Activated CD8-positive, alpha-beta memory T cell treated with anti-CD3 and anti-CD28 coated beads for 24 hours (primary cell): ENCODE measurements around the gene FOXB2.
"Not testable (repeated sequence)": the region's sequence is repeated elsewhere in the genome, so short reads cannot be mapped to it uniquely, and the experiment has no call there.

Experiments used
- DNase-seq: peaks from one replicate; pipeline ENCODE4 v3.0.0-alpha.2; 2020

Gene FOXB2

DNA sequence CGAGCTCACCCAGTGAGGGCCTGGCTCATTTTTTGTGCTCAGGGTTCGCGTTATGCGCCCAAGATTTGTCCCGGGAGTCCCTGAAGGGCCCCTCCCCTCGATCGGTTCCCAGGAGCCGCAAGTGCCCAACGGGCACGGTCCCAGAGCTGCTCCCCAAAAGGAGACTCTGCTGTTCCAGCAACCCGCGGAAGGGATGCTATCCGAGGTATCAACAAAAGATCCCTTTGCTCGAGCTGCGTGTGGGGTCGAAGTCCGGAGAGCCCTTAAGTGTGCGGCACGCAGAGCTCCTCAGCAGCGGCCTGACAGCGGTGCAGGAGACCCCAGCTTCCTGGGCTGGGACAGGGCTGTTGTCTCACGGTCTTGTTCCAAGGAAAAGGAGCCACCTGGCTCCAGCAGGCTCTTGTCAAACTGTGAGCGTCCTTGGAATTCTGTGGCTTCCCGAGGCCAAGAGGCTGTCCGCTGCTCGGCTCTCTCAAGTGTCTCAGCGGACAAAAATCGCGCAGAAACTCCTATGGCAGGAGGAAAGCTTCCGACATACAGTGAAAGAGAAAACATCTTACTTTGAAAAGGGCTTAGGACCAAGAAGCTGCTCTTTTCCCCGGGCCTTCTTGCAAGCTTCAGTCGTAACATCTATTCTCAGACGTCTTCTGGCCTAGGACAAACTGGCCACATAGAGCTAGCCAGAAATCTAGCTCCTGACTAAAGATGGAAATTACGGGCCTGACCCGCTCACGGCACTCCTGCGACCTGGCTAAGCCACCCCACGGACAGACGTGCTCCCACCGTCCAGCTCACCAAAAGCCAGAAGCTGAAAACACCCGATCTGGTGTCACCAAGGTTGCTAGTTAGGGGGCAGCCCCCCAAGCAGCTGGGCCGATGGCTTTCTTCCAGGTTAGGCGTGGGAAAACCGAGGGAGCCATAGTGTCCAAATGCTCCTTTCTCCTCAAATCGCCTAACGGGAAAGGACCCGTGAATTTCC, 2.6 kb upstream of the FOXB2 start:
- DNase-seq: no peak

- DNase-seq: no peak
Measured at GRCh38 chr9:77017505-77017894, 2.0 kb upstream of the FOXB2 start.

DNA sequence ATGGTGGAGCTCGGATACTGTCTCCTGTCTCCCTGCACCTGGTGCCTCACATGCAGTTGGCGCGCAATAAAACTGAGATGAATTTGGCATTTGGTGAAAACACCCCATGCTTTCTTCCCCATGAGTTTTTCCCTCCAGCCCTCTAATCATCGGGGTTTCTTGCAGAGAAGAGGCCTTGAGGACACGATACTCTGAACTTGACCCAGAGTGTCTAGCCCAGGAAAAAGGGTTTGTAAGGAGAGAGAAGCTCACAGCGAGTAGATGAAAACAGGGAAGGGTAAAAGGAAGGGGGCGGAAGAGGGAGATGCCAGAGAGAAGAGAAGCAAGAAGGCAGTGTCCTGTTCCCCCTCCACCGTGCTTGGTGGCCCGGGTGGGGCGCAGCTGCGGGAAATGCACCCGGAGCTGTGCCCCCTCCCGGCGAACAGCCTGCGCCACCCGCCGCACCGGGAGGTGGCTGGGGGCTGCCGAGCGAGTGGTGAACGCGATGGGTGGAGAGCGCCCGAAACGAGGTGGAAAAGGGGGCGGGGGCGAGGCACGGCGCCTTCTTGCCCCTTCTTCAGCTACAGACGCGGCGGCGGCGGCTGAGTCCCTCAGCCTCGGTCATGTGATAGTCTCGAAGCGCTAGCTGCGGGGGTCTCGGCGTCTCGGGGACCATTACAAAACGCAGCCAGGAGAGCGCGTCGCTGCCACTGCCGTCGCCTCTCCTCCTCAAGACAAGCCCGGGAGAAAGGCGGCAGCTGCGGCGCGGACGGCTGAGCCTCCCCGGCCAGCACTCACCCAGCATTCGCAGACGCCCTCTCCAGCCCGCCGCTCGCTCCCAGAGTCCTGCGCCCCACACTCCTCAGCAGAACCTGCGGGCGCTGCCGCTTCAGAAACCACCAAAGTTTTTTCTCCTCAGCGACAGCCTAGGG, 1.1 kb upstream of the FOXB2 start:
- no peak for DNase-seq

- no peak for DNase-seq
Measured at GRCh38 chr9:77018969-77019235, 553 bp upstream of the FOXB2 start.

DNA sequence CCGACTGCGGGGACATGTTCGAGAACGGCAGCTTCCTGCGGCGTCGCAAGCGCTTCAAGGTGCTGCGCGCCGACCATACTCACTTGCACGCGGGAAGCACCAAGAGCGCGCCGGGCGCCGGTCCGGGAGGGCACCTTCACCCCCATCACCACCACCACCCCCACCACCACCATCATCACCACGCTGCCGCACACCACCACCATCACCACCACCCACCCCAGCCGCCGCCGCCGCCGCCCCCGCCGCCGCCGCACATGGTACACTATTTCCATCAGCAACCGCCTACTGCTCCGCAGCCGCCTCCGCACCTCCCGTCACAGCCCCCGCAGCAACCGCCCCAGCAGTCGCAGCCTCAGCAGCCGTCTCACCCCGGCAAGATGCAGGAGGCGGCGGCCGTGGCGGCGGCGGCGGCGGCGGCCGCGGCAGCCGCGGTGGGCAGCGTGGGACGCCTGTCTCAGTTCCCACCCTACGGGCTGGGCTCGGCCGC, 514 bp downstream of the FOXB2 start:
- DNase-seq: no peak

DNA sequence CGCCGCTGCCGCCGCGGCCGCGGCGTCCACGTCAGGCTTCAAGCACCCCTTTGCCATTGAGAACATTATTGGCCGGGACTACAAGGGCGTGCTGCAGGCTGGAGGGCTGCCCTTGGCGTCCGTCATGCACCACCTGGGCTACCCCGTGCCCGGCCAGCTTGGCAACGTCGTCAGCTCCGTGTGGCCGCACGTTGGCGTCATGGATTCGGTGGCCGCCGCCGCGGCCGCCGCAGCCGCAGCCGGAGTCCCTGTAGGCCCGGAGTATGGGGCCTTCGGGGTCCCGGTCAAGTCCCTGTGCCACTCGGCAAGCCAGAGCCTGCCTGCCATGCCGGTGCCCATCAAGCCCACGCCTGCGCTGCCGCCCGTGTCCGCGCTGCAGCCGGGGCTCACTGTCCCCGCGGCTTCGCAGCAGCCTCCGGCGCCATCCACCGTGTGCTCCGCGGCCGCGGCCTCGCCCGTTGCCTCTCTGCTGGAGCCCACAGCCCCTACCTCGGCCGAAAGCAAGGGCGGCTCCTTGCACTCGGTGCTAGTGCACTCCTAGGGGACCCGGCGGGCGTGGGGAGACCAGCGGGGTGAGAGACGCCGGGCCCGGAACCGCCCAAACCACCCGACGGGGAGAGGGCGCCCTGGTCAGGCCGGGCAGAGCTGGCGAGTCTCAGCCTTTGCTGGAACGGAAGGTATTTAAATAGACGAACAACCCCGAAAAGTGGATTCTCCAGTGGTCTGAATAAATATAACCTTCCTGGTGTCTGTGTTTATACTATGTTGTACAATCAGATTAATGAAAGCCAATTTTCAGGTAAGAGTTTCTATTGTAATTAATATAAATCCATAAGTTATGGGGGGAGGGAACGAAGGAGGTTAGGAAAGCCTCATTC, 1.2 kb downstream of the FOXB2 start:
- no peak for DNase-seq

GRCh38 chr9:77021291-77021894, 1.9 kb downstream of the FOXB2 start:
- no peak for DNase-seq

DNA sequence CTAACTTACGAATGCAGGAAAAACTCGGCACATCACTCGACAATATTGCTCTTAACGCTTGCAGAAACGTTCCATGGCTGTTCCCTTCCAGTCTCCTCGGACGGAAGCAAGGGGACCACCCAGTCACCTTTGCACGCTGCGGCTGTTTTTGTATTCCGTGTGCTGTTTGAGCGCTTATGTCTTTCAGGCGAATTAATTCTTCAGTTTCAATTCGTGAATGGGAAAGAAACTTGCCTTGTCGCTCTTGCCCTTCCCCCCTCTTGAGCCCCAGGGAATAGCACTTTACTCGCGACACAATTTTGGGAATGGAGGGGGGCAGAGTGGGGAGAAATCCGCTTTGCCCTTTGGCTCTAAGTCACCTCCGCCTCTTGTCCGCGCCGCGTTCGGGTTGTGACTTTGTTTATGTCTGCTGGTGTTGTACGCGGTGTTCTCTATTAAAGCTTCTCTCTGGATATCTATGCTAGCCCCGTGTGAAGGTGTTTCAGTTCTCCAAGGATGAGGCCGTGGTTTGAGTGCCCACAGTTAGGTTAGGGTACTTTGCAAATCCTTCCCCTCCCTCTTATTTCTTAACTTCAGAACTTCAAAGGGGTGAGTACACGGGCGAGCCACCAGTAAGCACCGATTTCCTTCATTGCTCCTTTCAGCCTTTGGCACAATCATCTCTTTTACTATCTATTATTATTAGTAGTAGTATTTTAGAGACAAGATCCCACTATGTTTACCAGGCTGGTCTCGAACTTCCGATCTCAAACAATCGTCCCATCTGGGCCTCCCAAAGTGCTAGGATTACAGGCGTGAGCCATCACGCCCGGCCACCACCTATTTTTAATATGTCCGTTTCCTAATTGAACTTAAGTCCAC, 2.7 kb downstream of the FOXB2 start:
- DNase-seq: no peak

DNA sequence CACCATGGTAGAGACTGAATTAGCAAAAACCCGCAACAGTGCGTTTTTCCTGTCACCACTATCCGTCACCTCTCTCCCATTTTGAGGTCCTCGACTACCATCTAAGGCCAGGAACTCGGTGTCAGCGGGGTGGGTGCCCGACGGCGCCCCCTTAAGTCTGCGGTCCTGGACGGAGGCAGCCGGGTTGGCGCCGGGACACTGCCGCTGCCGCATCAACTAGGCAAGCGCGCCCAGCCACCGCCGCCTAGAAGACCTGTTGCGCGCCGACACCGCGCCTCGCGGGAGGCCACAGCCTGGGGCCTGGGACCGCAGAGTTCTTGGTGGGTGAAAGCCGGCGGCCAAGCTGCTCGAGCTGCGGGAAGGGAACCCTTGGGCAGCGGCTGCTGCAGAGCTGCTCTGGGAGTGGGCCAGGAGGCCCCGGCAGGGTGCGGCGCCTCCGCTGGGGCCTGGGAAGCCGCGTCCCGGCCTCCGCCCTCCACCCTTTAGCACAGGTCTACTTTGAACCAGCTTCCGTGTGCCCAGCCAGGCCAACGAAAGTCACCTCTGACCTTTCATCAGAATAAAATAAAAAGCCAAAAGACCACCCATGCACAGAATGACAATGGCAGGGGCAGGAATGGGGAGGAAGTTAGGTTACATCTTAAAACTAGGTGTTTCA, 3.5 kb downstream of the FOXB2 start:
- no peak for DNase-seq

DNA sequence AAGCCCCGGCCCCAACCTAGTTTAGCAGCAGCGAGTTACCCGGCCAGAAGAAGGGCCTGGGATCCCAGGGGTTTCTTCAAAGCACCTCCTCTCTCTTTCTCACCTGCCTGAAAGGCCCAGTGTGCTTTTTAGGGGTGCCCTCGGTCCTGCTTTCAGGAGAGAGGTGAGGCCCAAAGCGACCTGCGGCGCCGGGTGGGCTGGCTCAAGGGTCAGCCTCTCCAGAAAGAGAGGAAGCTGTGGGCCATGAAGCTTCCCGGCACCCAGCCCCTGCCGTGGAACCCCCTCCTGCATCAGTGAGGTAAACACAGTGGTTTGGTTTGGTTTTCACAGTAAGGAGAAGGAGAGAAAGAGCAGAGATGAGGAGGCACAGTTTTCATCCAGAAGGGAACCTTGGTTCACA, 4.3 kb downstream of the FOXB2 start:
- no peak for DNase-seq

DNA sequence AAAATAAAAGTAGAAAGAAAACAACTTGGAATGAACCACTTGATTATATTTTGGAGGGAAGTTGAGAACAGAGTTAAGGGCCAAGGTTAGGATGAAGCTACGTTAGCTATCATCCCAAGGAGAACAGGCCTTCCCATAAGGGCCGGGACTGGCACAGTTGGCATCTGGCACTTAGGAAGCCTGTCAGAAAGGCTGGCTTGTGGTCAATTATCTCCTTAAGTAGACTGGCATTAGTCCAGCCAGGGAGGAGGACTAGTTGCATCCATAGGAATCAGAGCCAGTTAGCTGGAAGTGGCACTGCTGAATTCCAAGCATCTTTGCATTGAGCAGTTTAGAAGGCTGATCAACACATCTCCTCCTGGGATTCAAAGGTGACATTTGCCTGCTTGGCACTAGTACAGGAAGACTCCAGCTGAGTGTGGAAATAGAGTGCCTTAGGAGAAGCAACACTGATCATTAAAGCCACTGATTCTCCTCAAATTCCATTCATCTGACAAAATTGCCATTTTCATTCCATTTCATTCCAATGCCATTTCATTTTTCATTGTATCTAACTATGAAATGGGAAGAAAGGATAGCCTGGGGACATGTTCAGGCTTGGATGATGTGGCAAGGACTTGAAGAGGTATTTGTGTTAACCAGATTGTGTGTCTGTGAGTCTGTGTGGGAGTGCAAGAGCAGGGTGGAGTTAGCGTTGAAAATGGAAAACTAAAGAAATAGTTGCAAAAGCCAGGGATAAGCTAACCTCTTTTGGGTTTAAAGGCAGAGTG, 5.5 kb downstream of the FOXB2 start:
- DNase-seq: no peak

DNA sequence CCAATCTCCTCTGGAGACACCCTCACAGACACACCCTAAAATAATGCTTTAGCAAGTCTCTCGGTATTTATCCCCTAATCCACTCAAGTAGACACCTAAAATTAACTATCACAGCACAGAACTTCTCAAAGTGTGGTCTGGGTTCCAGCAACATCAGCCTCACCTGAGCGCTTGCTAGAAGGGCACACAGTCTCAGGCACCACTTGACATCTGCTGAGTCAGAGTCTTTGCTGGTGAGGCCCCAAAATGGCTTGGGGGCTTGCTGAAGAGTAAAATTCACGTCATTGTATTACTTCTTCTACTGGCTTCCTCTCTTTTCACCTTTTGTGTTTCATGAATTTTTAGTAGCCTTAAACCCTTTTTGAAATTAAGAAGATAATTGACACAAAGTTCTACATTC, 9.0 kb downstream of the FOXB2 start:
- no peak for DNase-seq

GRCh38 chr9:77030045-77030444, 10.6 kb downstream of the FOXB2 start:
- no peak for DNase-seq

DNA sequence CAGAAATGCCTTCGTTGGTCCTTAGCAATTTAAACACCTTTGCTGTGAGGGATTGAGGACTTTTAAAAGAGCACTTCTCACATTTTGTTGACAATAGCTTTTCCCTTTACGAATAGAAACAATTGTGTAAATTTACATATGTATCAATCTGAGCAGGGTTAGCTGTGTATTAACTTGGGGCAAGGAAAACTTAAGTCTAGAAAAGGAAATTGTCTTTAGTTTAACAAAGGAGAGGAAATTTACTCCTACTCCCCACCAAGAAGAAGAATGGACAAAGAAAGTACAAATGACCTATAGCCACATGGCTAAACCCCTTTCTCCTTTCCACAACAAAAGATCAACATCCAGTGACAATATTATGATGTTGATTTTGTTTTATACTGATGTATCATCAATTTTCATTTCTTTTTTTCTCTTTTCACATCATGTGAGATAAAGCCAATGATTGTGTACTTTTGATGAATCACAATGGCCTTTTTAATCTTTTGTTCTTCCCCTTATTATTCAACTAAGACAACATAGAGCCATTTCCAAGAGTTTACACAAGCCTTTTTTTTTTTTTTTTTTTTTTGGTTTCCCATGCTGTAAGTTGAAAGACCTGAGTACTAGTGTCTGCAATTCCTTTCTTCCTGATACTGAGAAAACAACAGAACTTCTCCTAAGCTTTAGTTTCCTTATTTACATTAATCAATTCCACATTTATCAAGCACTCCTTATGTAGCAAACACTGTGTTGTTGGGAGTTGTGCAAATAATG, 19.0 kb downstream of the FOXB2 start:
- no peak for DNase-seq

- no peak for DNase-seq
Measured at GRCh38 chr9:77040340-77040739, 20.9 kb downstream of the FOXB2 start.

- DNase-seq: not testable (repeated sequence)
Measured at GRCh38 chr9:77043743-77044142, 24.3 kb downstream of the FOXB2 start.

DNA sequence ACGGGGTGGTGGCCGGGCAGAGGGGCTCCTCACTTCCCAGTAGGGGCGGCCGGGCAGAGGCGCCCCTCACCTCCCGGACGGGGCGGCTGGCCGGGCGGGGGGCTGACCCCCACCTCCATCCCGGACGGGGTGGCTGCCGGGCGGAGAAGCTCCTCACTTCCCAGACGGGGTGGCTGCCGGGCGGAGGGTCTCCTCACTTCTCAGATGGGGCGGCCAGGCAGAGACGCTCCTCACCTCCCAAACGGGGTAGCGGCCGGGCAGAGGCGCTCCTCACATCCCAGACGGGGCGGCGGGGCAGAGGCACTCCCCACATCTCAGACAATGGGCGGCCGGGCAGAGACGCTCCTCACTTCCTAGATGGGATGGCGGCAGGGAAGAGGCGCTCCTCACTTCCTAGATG, 41.2 kb downstream of the FOXB2 start:
- DNase-seq: not testable (repeated sequence)

DNA sequence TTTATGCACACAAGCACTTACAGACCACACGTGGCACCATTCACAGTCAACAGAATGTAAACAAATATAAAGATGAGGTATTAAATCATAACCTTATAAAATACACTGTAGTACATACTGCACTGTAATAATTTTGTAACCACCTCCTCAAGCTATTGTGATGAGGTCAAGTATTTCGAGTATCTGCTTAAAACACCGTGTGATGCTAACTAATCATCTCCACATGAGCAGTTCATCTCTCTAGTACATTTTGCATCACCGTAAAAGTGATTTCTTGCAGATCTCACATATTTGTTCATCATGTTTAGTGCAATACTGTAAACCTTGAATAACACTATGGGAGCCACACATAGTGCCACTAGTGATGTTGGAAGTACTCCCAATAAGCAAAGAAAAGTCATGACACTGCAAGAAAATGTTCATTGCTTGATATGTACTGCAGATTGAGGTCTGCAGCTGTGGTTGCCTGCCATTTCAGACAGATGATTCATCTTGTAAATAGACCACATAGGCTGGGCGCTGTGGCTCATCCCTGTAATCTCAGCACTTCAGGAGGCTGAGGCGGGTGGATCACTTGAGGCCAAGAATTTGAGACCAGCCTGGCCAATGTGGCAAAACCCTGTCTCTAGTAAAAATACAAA, 44.3 kb downstream of the FOXB2 start:
- DNase-seq: no peak

- DNase-seq: no peak
Measured at GRCh38 chr9:77066388-77066787, 46.9 kb downstream of the FOXB2 start.
